H1 (cell line): ENCODE data around the gene CACNA2D4. TPM values are rescaled to one million over a fixed set of nuclear protein-coding genes. Genes with fewer than 3 reads are reported as not detected.

Experiments used
- CTCF ChIA-PET: fragments of 300-600 bp; sonication (Branson Sonifier 250); formaldehyde crosslinking; loops from one replicate; lab custom pipeline; 2021; ENCODE audit not compliant: partially characterized antibody; lab: Charles Lee
- POLR2A ChIA-PET: fragments of 300-600 bp; sonication (Branson Sonifier 250); formaldehyde crosslinking; loops from one replicate; lab custom pipeline; 2021; ENCODE audit warnings: inconsistent platforms; ENCODE audit not compliant: partially characterized antibody; lab: Charles Lee
- DNase-seq, 2 experiments: peaks; one replicate each; pipeline versions ENCODE4 v3.0.0 to v3.0.0-alpha.2; 2010 to 2022; ENCODE audit warnings: low spot score in 2 of 2, low read depth in 1 of 2, mixed read lengths in 1 of 2
- FAIRE-seq: peaks from 2 replicates; lab custom pipeline; 2011; peaks lifted over from hg19 to GRCh38; lab: Jason Lieb, UNC
- H2AFZ ChIP-seq: 2 replicates; pipeline ENCODE4 v1.8.1; 2012; ENCODE audit warnings: low read length, inconsistent platforms
- H2AK5ac ChIP-seq: 2 replicates; pipeline ENCODE4 v1.6.1; 2013; ENCODE audit warnings: low read depth, low read length
- H2BK120ac ChIP-seq: replicated peaks from 2 replicates; pipeline ENCODE3; 2013; ENCODE audit warnings: low read depth, low read length, inconsistent platforms
- H2BK12ac ChIP-seq: 2 replicates; pipeline ENCODE4 v1.6.1; 2013; ENCODE audit warnings: low read depth, low read length
- H2BK15ac ChIP-seq: 2 replicates; pipeline ENCODE4 v1.6.1; 2013; ENCODE audit warnings: low read length
- H2BK20ac ChIP-seq: 2 replicates; pipeline ENCODE4 v1.6.1; 2013; ENCODE audit warnings: low read length
- H2BK5ac ChIP-seq: 2 replicates; pipeline ENCODE4 v1.6.1; 2013; ENCODE audit warnings: low read depth, low read length
- H3K14ac ChIP-seq: 2 replicates; pipeline ENCODE4 v1.6.1; 2013; ENCODE audit warnings: inconsistent platforms; ENCODE audit not compliant: insufficient read length
- H3K18ac ChIP-seq: 2 replicates; pipeline ENCODE4 v1.6.1; 2013; ENCODE audit warnings: low read length; ENCODE audit errors: extremely low read depth
- H3K23ac ChIP-seq: 2 replicates; pipeline ENCODE4 v1.6.1; 2013; ENCODE audit warnings: inconsistent platforms; ENCODE audit not compliant: insufficient read length
- H3K23me2 ChIP-seq: 2 replicates; pipeline ENCODE4 v1.6.1; 2013; ENCODE audit warnings: low read depth, low read length
- H3K27ac ChIP-seq: 2 replicates; pipeline ENCODE4 v1.6.1; 2011; ENCODE audit warnings: low read depth, low read length, inconsistent platforms
- H3K27me3 ChIP-seq, 4 experiments: replicated peaks in 1 of 4; 1 replicate in 1 of 4; 2 replicates in 3 of 4; pipeline versions ENCODE4 v1.6.1 to v1.8.1; 2011 to 2013; ENCODE audit warnings: low read length in 3 of 4, mild to moderate bottlenecking in 3 of 4, inconsistent platforms in 2 of 4, mixed read lengths in 2 of 4, moderate library complexity in 1 of 4; ENCODE audit not compliant: control insufficient read depth in 3 of 4, insufficient read depth in 3 of 4; ENCODE audit errors: extremely low read depth in 1 of 4
- H3K36me3 ChIP-seq, 4 experiments: 2 replicates each; pipeline versions ENCODE4 v1.6.1 to v1.8.1; 2011 to 2013; ENCODE audit warnings: mild to moderate bottlenecking in 4 of 4, low read length in 3 of 4, moderate library complexity in 2 of 4, control low read depth in 1 of 4, inconsistent platforms in 1 of 4; ENCODE audit not compliant: insufficient read depth in 4 of 4, control insufficient read depth in 2 of 4
- H3K4ac ChIP-seq: replicated peaks from 2 replicates; pipeline ENCODE3; 2013; ENCODE audit warnings: low read length, low read depth, mixed read lengths, inconsistent platforms; ENCODE audit not compliant: insufficient read length
- H3K4me1 ChIP-seq, 4 experiments: replicated peaks in 1 of 4; 1 replicate in 1 of 4; 2 replicates in 3 of 4; pipeline versions ENCODE4 v1.6.1 to v1.8.1; 2011 to 2013; ENCODE audit warnings: low read length in 3 of 4, inconsistent platforms in 2 of 4, mixed read lengths in 1 of 4; ENCODE audit not compliant: insufficient read depth in 4 of 4, control insufficient read depth in 3 of 4
- H3K4me2 ChIP-seq, 2 experiments: 2 replicates each; pipeline versions ENCODE4 v1.6.1 to v1.8.1; 2011 to 2013; ENCODE audit warnings: low read depth in 2 of 2, low read length in 2 of 2, control low read depth in 1 of 2, inconsistent platforms in 1 of 2, mild to moderate bottlenecking in 1 of 2; ENCODE audit not compliant: insufficient read depth in 1 of 2
- H3K4me3 ChIP-seq, 4 experiments: fragments of 200-600, 300-600 bp in 1 of 4; sonication (generic), shearing (Covaris generic), sonication (Bioruptor Twin) in 1 of 4; 2 replicates each; pipeline versions ENCODE4 v1.5.1 to v1.8.1; 2011 to 2016; ENCODE audit warnings: low read length in 4 of 4, low read depth in 3 of 4, control low read depth in 2 of 4, inconsistent platforms in 2 of 4, mild to moderate bottlenecking in 2 of 4, mixed read lengths in 1 of 4, moderate library complexity in 1 of 4; ENCODE audit not compliant: insufficient read depth in 2 of 4; ENCODE audit errors: extremely low read depth in 1 of 4
- H3K56ac ChIP-seq: replicated peaks from 2 replicates; pipeline ENCODE3; 2013; ENCODE audit warnings: low read depth, mild to moderate bottlenecking, mixed read lengths, low read length, inconsistent platforms; ENCODE audit not compliant: insufficient read length
- H3K79me1 ChIP-seq: 2 replicates; pipeline ENCODE4 v1.6.1; 2013; ENCODE audit warnings: low read depth, low read length, control low read depth
- H3K79me2 ChIP-seq, 2 experiments: 2 replicates each; pipeline versions ENCODE4 v1.6.1 to v1.8.1; 2012 to 2013; ENCODE audit warnings: low read length in 2 of 2, mild to moderate bottlenecking in 2 of 2, inconsistent platforms in 1 of 2; ENCODE audit not compliant: insufficient read depth in 2 of 2, control insufficient read depth in 1 of 2
- H3K9ac ChIP-seq, 4 experiments: replicated peaks in 1 of 4; 1 replicate in 1 of 4; 2 replicates in 3 of 4; pipeline versions ENCODE4 v1.6.1 to v1.8.1; 2011 to 2013; ENCODE audit warnings: low read depth in 3 of 4, low read length in 3 of 4, control low read depth in 2 of 4, mild to moderate bottlenecking in 2 of 4, moderate library complexity in 2 of 4, inconsistent platforms in 1 of 4; ENCODE audit errors: extremely low read depth in 1 of 4
- H3K9me3 ChIP-seq, 2 experiments: 2 replicates each; pipeline versions ENCODE4 v1.6.1 to v1.8.1; 2012 to 2013; ENCODE audit warnings: mild to moderate bottlenecking in 2 of 2, moderate library complexity in 2 of 2, control low read depth in 1 of 2, inconsistent platforms in 1 of 2, low read depth in 1 of 2, low read length in 1 of 2, mixed read lengths in 1 of 2; ENCODE audit not compliant: insufficient read depth in 2 of 2
- H4K20me1 ChIP-seq, 2 experiments: replicated peaks in 1 of 2; 2 replicates each; pipeline versions ENCODE3 to v1.8.1; 2011 to 2013; ENCODE audit warnings: inconsistent platforms in 2 of 2, low read length in 2 of 2, mild to moderate bottlenecking in 1 of 2; ENCODE audit not compliant: insufficient read depth in 2 of 2, control insufficient read depth in 1 of 2
- H4K5ac ChIP-seq: 2 replicates; pipeline ENCODE4 v1.6.1; 2013; ENCODE audit warnings: low read length, low read depth, mixed read lengths, inconsistent platforms; ENCODE audit not compliant: insufficient read length
- H4K8ac ChIP-seq: 2 replicates; pipeline ENCODE4 v1.8.0; 2013; ENCODE audit warnings: mild to moderate bottlenecking, moderate library complexity, low read length, inconsistent platforms; ENCODE audit not compliant: insufficient read depth; ENCODE audit errors: extremely low read depth
- H4K91ac ChIP-seq: replicated peaks from 2 replicates; pipeline ENCODE3; 2013; ENCODE audit warnings: low read length, mixed read lengths, inconsistent platforms; ENCODE audit not compliant: insufficient read length
- BCL11A ChIP-seq, 2 experiments: IDR thresholded peaks; one replicate each; pipeline ENCODE4 v1.6.1; 2011; ENCODE audit warnings: low read depth in 2 of 2, low read length in 2 of 2, mild to moderate bottlenecking in 2 of 2
- FOSL1 ChIP-seq: IDR thresholded peaks from 2 replicates; pipeline ENCODE4 v1.6.1; 2011; ENCODE audit warnings: mild to moderate bottlenecking, low read depth, low read length, moderate library complexity; ENCODE audit not compliant: insufficient read depth
- GABPA ChIP-seq: IDR thresholded peaks from 2 replicates; pipeline ENCODE4 v1.6.1; 2011; ENCODE audit warnings: mild to moderate bottlenecking, low read length, moderate library complexity, borderline replicate concordance; ENCODE audit not compliant: insufficient read depth
- JUND ChIP-seq: IDR thresholded peaks from 2 replicates; pipeline ENCODE4 v1.6.1; 2011; ENCODE audit warnings: mild to moderate bottlenecking, improper control_type of control experiment, low read length
- KDM1A ChIP-seq: fragments of 200-600, 300-600 bp; sonication (generic); IDR thresholded peaks from 2 replicates; pipeline ENCODE4 v1.7.1; 2016; ENCODE audit warnings: mild to moderate bottlenecking, low read length, borderline replicate concordance
- POLR2A ChIP-seq, 2 experiments: IDR thresholded peaks; 1 replicate in 1 of 2; 2 replicates in 1 of 2; pipeline ENCODE4 v1.6.1; 2011; ENCODE audit warnings: low read depth in 2 of 2, low read length in 2 of 2, mild to moderate bottlenecking in 2 of 2; ENCODE audit errors: control extremely low read depth in 1 of 2
- SAP30 ChIP-seq: fragments of 300-600 bp; sonication (generic); IDR thresholded peaks from 2 replicates; pipeline ENCODE4 v1.7.1; 2012; ENCODE audit warnings: low read length, moderate library complexity, mild to moderate bottlenecking, inconsistent platforms; ENCODE audit not compliant: insufficient read depth, insufficient replicate concordance
- YY1 ChIP-seq: IDR thresholded peaks from 2 replicates; pipeline ENCODE4 v1.6.1; 2011; ENCODE audit warnings: low read depth, mild to moderate bottlenecking, low read length
- WGBS, 2 experiments: shearing (Covaris generic) in 1 of 2; methylation state at CpG; one replicate each; pipeline versions ENCODE4 v1.1.6 to v1.1.7; 2013 to 2015; ENCODE audit warnings: low lambda C conversion rate in 2 of 2, mixed read lengths in 2 of 2, inconsistent platforms in 1 of 2, low coverage in 1 of 2, missing lambda C conversion rate in 1 of 2; ENCODE audit not compliant: insufficient replicate concordance in 2 of 2, insufficient coverage in 1 of 2, insufficient read length in 1 of 2; ENCODE audit errors: extremely low coverage in 1 of 2, missing lambda C conversion rate in 1 of 2; 5-methylcytosine and 5-hydroxymethylcytosine counted together
- polyA plus RNA-seq, 7 experiments: library from polyadenylated mRNA; depleted of rRNA in 3 of 7; stranded (reverse) in 5 of 7; unstranded in 2 of 7; fragments of >200 nt in 5 of 7; fragments of 200-250 nt in 2 of 7; gene quantifications; 1 replicate in 5 of 7; 2 replicates in 1 of 7; 4 replicates in 1 of 7; pipeline versions ENCODE4 v1.2.1 to v1.2.3, GENCODE V29; 2011 to 2013; ENCODE audit warnings: missing spikeins in 2 of 7, mixed read lengths in 2 of 7
- total RNA-seq: library from RNA; stranded (reverse); fragmentation: NEBNext Ultra II Directional; extraction: Animal tissue kit (Norgen Biotek cat#: 25700); gene quantifications from 2 replicates; pipeline ENCODE4 v1.2.1, GENCODE V29; 2021

CACNA2D4 gene
- total and polyA plus RNA-seq, 2 of the 8 experiments (the other 6 are each of a cell fraction or from before 2014, with no cell fraction given) = 0.44 to 0.88 TPM

GRCh38 chr12:1821805-1822204 is 96.6 kb downstream of the CACNA2D4 start:
- WGBS, 2 experiments = 43% methylated on average over 4 of the region's 12 CpGs; no CpG with 5 or more reads in 1 of the 2 experiments
- no peak overlapping the region for H2BK20ac ChIP-seq
- H2BK5ac ChIP-seq = no peak overlapping the region
- H3K36me3 ChIP-seq = no peaks in the 10 kb centered on the region
- no peak for TF ChIP-seq SAP30
- no peak for TF ChIP-seq POLR2A (IDR thresholded peaks at IDR 0.05; ENCODE audit: control extremely low read depth in 1 of 2, low read depth in 2 of 2, low read length in 2 of 2)
- no peak for TF ChIP-seq JUND
- no peak for TF ChIP-seq YY1
- no peak for TF ChIP-seq BCL11A (IDR thresholded peaks at IDR 0.05; ENCODE audit: low read depth in 2 of 2, low read length in 2 of 2)
- no peak for TF ChIP-seq FOSL1
- no peak for TF ChIP-seq GABPA
- TF ChIP-seq KDM1A = no peak
- FAIRE-seq (no peak), DNase-seq (no peak)
- no peak overlapping the region; a peak in 1 of 4 replicates for H3K4me2 ChIP-seq
- H3K4me3 ChIP-seq = no peak overlapping the region
- no peak overlapping the region; the same call in 1 of the 2 replicates for H3K18ac ChIP-seq
- no peak overlapping the region for H2AK5ac ChIP-seq
- H2BK120ac ChIP-seq = no peak overlapping the region
- no peak overlapping the region for H3K23ac ChIP-seq
- H3K27me3 ChIP-seq = peaks cover 9 to 34% (median 32%) of the 10 kb centered on the region in 4 experiments
- no peak overlapping the region for H3K56ac ChIP-seq
- H2BK15ac ChIP-seq = no peak overlapping the region
- H4K8ac ChIP-seq = no peak overlapping the region
- H3K9ac ChIP-seq = no peak overlapping the region
- no peaks in the 10 kb centered on the region for H3K79me2 ChIP-seq
- CTCF ChIA-PET = interaction anchor here (0.9 to 2.3 kb wide), 7 partner anchors 11 to 762 kb away, joined by 3 to 7 read pairs (median 4); no protein-coding TSS in a partner anchor
- H3K4ac ChIP-seq = no peak overlapping the region
- no peak overlapping the region for H2BK12ac ChIP-seq
- no peak overlapping the region for H3K14ac ChIP-seq
- H4K91ac ChIP-seq = no peak overlapping the region
- no peak overlapping the region for H4K5ac ChIP-seq
- no peak overlapping the region for H2AFZ ChIP-seq
- H3K4me1 ChIP-seq = peaks cover 0 to 21% (median 9%) of the 10 kb centered on the region in 4 experiments; a peak in 5 of 7 replicates
- no peaks in the 10 kb centered on the region for H3K79me1 ChIP-seq
- H4K20me1 ChIP-seq = peaks cover 0 to 2% of the 10 kb centered on the region in 2 experiments
- POLR2A ChIA-PET = interaction anchor here (1.1 to 2.7 kb wide), 2 partner anchors 15 to 134 kb away, joined by 3 to 7 read pairs; no protein-coding TSS in a partner anchor
- H3K27ac ChIP-seq = no peak overlapping the region
- H3K23me2 ChIP-seq = no peaks in the 10 kb centered on the region; the same call in 1 of the 2 replicates
- peaks cover 0 to under 1% of the 10 kb centered on the region in 2 experiments; a peak in 1 of 4 replicates for H3K9me3 ChIP-seq
